CD4-positive, alpha-beta T cell treated with Interleukin-4 for 4 hours (primary cell): ENCODE results near the gene CDC73.
"Not testable (repeated sequence)": the region's sequence is repeated elsewhere in the genome, so short reads cannot be mapped to it uniquely, and the experiment has no call there.

Experiments used
- DNase-seq: peaks from one replicate; pipeline ENCODE4 v3.0.0-alpha.2; 2020

Gene CDC73

GRCh38 chr1:193114485-193115095 lies 7.2 kb upstream of the CDC73 start:
- no peak for DNase-seq

GRCh38 chr1:193115629-193116227 lies 6.1 kb upstream of the CDC73 start:
- no peak for DNase-seq

GRCh38 chr1:193117167-193117566 lies 4.7 kb upstream of the CDC73 start:
- not testable (repeated sequence) for DNase-seq

- no peak for DNase-seq
Observed at GRCh38 chr1:193118194-193118593, 3.6 kb upstream of the CDC73 start.

- no peak for DNase-seq
Observed at GRCh38 chr1:193118803-193119730, 2.8 kb upstream of the CDC73 start.

- no peak for DNase-seq
Observed at GRCh38 chr1:193120604-193121166, 1.1 kb upstream of the CDC73 start.

- no peak for DNase-seq
Observed at GRCh38 chr1:193123751-193124150, 1.9 kb downstream of the CDC73 start.

- no peak for DNase-seq
Observed at GRCh38 chr1:193125369-193125768, 3.5 kb downstream of the CDC73 start.

- no peak for DNase-seq
Observed at GRCh38 chr1:193131266-193131860, 9.5 kb downstream of the CDC73 start.

- DNase-seq = no peak
Observed at GRCh38 chr1:193140254-193140653, 18.4 kb downstream of the CDC73 start.

- DNase-seq = peak; percentile 33
Observed at GRCh38 chr1:193141804-193142203, 20.0 kb downstream of the CDC73 start.

GRCh38 chr1:193142409-193142808 lies 20.6 kb downstream of the CDC73 start:
- DNase-seq = no peak

- DNase-seq = peak; percentile 15
Observed at GRCh38 chr1:193143285-193143684, 21.5 kb downstream of the CDC73 start.

GRCh38 chr1:193144361-193144938 lies 22.6 kb downstream of the CDC73 start:
- no peak for DNase-seq

GRCh38 chr1:193144999-193145398 lies 23.2 kb downstream of the CDC73 start:
- no peak for DNase-seq

GRCh38 chr1:193156117-193156821 lies 34.4 kb downstream of the CDC73 start:
- DNase-seq = no peak

- DNase-seq = no peak
Observed at GRCh38 chr1:193156822-193157142, 35.0 kb downstream of the CDC73 start.

GRCh38 chr1:193157360-193157759 lies 35.5 kb downstream of the CDC73 start:
- no peak for DNase-seq

- DNase-seq = no peak
Observed at GRCh38 chr1:193176113-193176512, 54.3 kb downstream of the CDC73 start.

- no peak for DNase-seq
Observed at GRCh38 chr1:193176788-193177187, 55.0 kb downstream of the CDC73 start.

- no peak for DNase-seq
Observed at GRCh38 chr1:193179094-193179493, 57.3 kb downstream of the CDC73 start.

- no peak for DNase-seq
Observed at GRCh38 chr1:193181536-193181935, 59.7 kb downstream of the CDC73 start.
